Suprapubic skin (tissue), 2 donors: ENCODE data around the gene NETO2.

Experiments used
- EP300 ChIP-seq: sonication (generic); formaldehyde crosslinking; IDR thresholded peaks from one replicate; pipeline ENCODE4 v1.6.1; 2017; ENCODE audit warnings: antibody characterized with exemption
- POLR2A ChIP-seq, 2 donors: fragments of 450-650 bp; IDR thresholded peaks; one replicate each; pipeline ENCODE4 v1.6.1; 2017; ENCODE audit warnings: antibody characterized with exemption in 2 of 2, mild to moderate bottlenecking in 2 of 2, moderate library complexity in 2 of 2

- TF ChIP-seq POLR2A (IDR thresholded peaks at IDR 0.05), result no peak
- no peak for TF ChIP-seq EP300
These were observed 9.2 kb downstream of the NETO2 start for GRCh38 chr16:47134550-47134949.
